OCI-LY7 (cell line): ENCODE data around the gene S100A3. TPM values are rescaled to one million over a fixed set of nuclear protein-coding genes. Genes with fewer than 3 reads are reported as not detected.

Experiments
- BruUV-seq: library from RNA; stranded (reverse); fragments of 400-500 nt; replicated peaks from 2 replicates; lab custom pipeline; 2021; lab: Mats Ljungman, UMichigan
- CTCF ChIA-PET: fragments of 300-600 bp; sonication (Branson Sonifier 250); formaldehyde crosslinking; loops from one replicate; lab custom pipeline; 2022; ENCODE audit warnings: antibody characterized with exemption; ENCODE audit not compliant: unreplicated experiment; lab: Charles Lee
- POLR2A ChIA-PET: fragments of 300-600 bp; sonication (Branson Sonifier 250); formaldehyde crosslinking; loops from one replicate; lab custom pipeline; 2022; ENCODE audit warnings: antibody characterized with exemption; lab: Charles Lee
- DNase-seq: peaks from one replicate; pipeline ENCODE4 v3.0.0-alpha.2; 2015; ENCODE audit warnings: low spot score
- H2AFZ ChIP-seq: fragments of 200-600 bp; sonication (generic), shearing (Covaris generic); 2 replicates; pipeline ENCODE4 v1.6.1; 2014; ENCODE audit warnings: mild to moderate bottlenecking, antibody characterized with exemption, low read length, moderate library complexity
- H3K27ac ChIP-seq: fragments of 200-600 bp; sonication (generic); 2 replicates; pipeline ENCODE4 v1.5.1; 2014; ENCODE audit warnings: mixed run types, low read depth, mild to moderate bottlenecking, moderate library complexity, low read length, inconsistent platforms; ENCODE audit not compliant: poor library complexity, severe bottlenecking
- H3K36me3 ChIP-seq: fragments of 200-600 bp; sonication (generic); 2 replicates; pipeline ENCODE4 v1.6.1; 2014; ENCODE audit warnings: mild to moderate bottlenecking, antibody characterized with exemption, low read length, moderate library complexity, mixed read lengths; ENCODE audit not compliant: insufficient read depth
- H3K4me1 ChIP-seq: fragments of 200-600 bp; sonication (generic); 2 replicates; pipeline ENCODE4 v1.5.1; 2014; ENCODE audit warnings: mild to moderate bottlenecking, low read length; ENCODE audit not compliant: insufficient read depth, poor library complexity, severe bottlenecking
- H3K4me2 ChIP-seq: fragments of 200-600 bp; sonication (generic); 2 replicates; pipeline ENCODE4 v1.6.1; 2014; ENCODE audit warnings: mild to moderate bottlenecking, low read length
- H3K4me3 ChIP-seq: fragments of 200-600 bp; sonication (generic); 2 replicates; pipeline ENCODE4 v1.5.1; 2014; ENCODE audit warnings: mild to moderate bottlenecking, low read depth, low read length; ENCODE audit not compliant: poor library complexity, severe bottlenecking
- H3K79me2 ChIP-seq: fragments of 200-600 bp; sonication (generic); 2 replicates; pipeline ENCODE4 v1.6.1; 2016; ENCODE audit warnings: low read depth, mild to moderate bottlenecking, low read length, moderate library complexity, mixed read lengths; ENCODE audit not compliant: insufficient read depth
- H3K9me2 ChIP-seq: fragments of 200-600 bp; sonication (generic); 2 replicates; pipeline ENCODE4 v1.6.1; 2016; ENCODE audit warnings: mild to moderate bottlenecking, low read length, mixed read lengths; ENCODE audit not compliant: insufficient read depth
- H3K9me3 ChIP-seq: fragments of 200-600 bp; sonication (generic); 2 replicates; pipeline ENCODE4 v1.6.1; 2014; ENCODE audit warnings: mild to moderate bottlenecking, mixed run types, low read length, mixed read lengths
- H4K20me1 ChIP-seq: fragments of 200-600 bp; sonication (generic); 2 replicates; pipeline ENCODE4 v1.6.1; 2014; ENCODE audit warnings: mild to moderate bottlenecking, antibody characterized with exemption, low read length, moderate library complexity, mixed read lengths; ENCODE audit not compliant: insufficient read depth
- CTCF ChIP-seq: fragments of 200-600 bp; sonication (generic); conservative IDR thresholded peaks from 2 replicates; pipeline ENCODE4 v1.5.1; 2014; ENCODE audit warnings: mild to moderate bottlenecking, antibody characterized with exemption, low read length, moderate library complexity, mixed read lengths
- EZH2phosphoT487 ChIP-seq: fragments of 200-600 bp; sonication (generic); IDR thresholded peaks from 2 replicates; pipeline ENCODE4 v1.6.1; 2018; ENCODE audit warnings: low read depth, borderline replicate concordance, mild to moderate bottlenecking, mixed run types, antibody characterized with exemption, low read length, moderate library complexity, mixed read lengths
- intact Hi-C: fragments of 100-400 bp; cut with micrococcal nuclease; formaldehyde crosslinking; loops from one replicate; pipeline ENCODE4 v1.10.0; 2022; ENCODE audit not compliant: unreplicated experiment
- total RNA-seq, 2 experiments: library from RNA; depleted of rRNA in 1 of 2; stranded (reverse); fragments of >200 nt in 1 of 2; shearing (Covaris generic) in 1 of 2; gene quantifications; 2 replicates each; pipeline ENCODE4 v1.2.3, GENCODE V29; 2014 to 2022

The S100A3 gene
- total RNA-seq, 2 experiments from 2014 or later, result not detected

DNA sequence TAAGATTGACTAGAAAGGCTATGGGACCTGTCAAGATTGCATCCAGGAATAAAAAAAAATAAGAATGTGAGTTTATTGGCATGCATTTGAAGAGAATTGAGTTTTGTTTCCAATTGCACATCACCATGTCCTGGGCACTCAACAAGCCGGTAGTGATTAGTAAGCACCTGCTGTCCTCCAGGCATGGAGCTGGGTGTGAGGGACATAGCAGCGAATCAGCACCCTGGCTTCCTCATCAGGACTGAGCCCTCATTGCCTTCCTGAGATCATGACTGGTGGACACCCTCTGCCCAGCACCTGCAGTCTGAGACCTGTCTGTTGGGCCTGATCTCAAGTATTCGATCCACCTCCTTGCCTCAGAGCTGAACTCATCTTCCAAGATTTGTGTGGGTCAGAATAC lies 40.0 kb downstream of the S100A3 start:
- no peak overlapping the region for H3K4me2 ChIP-seq
- no peaks in the 10 kb centered on the region for H3K9me3 ChIP-seq
- no peak overlapping the region for H3K4me3 ChIP-seq
- H2AFZ ChIP-seq, result no peak overlapping the region
- no peak for DNase-seq
- H3K9me2 ChIP-seq, result no peaks in the 10 kb centered on the region
- ChIA-PET CTCF (no interaction called here), POLR2A (interaction anchor here (0.6 kb wide), 1 partner anchor 85 kb away, joined by 3 read pairs; no protein-coding TSS in a partner anchor)
- no peaks in the 10 kb centered on the region for H3K4me1 ChIP-seq
- BruUV-seq, result no TSS peak
- intact Hi-C loops, result no loop called here
- no peaks in the 10 kb centered on the region for H3K79me2 ChIP-seq
- H3K27ac ChIP-seq, result no peak overlapping the region
- no peaks in the 10 kb centered on the region for H3K36me3 ChIP-seq
- H4K20me1 ChIP-seq, result no peaks in the 10 kb centered on the region
- TF ChIP-seq EZH2phosphoT487 (no peak), CTCF (no peak)

DNA sequence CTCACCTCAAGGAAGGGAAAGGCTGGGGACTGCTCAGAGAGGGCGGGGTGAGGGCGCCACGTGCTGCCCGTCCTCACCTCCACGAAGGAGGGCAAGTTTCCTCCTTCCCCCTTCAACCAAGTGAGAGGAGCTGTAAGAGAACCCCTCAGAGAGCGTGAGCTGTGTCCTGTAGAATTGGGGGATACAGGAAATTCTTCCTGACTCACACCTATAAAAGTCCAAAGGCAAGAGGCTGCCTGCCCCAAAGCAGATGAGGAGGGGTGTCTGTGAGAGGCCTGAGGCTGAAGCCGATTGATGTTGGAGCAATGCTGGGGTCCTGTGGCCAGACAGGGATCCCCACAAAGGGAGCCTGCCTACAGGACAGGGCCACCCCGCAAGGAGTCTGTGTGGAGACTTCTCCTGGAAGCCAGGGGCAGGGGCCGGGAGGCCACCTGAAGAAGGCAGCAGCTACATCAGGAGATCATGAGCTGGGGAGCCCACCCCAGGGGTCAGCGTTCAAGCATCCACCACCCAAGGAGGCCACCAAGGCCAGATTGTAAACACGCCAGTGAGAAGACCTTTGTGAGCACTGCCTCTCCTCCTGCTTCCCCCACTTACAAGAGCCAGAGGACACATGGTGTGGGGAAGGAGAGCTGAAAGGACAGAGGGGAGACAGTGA lies 41.0 kb downstream of the S100A3 start:
- Histone ChIP-seq H4K20me1 (no peaks in the 10 kb centered on the region), H3K9me2 (no peaks in the 10 kb centered on the region), H3K4me3 (no peak overlapping the region), H3K27ac (no peak overlapping the region), H2AFZ (no peak overlapping the region), H3K79me2 (no peaks in the 10 kb centered on the region), H3K4me2 (no peak overlapping the region), H3K9me3 (no peaks in the 10 kb centered on the region), H3K4me1 (no peaks in the 10 kb centered on the region), H3K36me3 (no peaks in the 10 kb centered on the region)
- ChIA-PET POLR2A (interaction anchor here (1.1 kb wide), 1 partner anchor 64 kb away, joined by 3 read pairs; no protein-coding TSS in a partner anchor), CTCF (no interaction called here)
- BruUV-seq, result no TSS peak
- DNase-seq, result no peak
- TF ChIP-seq CTCF (no peak), EZH2phosphoT487 (no peak)
- intact Hi-C loops, result no loop called here

GRCh38 chr1:153506831-153507413 lies 42.1 kb downstream of the S100A3 start:
- no peaks in the 10 kb centered on the region for H4K20me1 ChIP-seq
- no peaks in the 10 kb centered on the region for H3K4me1 ChIP-seq
- H2AFZ ChIP-seq, result no peak overlapping the region
- H3K9me3 ChIP-seq, result no peaks in the 10 kb centered on the region
- POLR2A ChIA-PET, result no interaction called here
- H3K9me2 ChIP-seq, result no peaks in the 10 kb centered on the region
- no peak overlapping the region for H3K4me3 ChIP-seq
- BruUV-seq, result no TSS peak
- intact Hi-C loops, result no loop called here
- TF ChIP-seq EZH2phosphoT487, result no peak
- TF ChIP-seq CTCF, result no peak
- no peak overlapping the region for H3K4me2 ChIP-seq
- no peaks in the 10 kb centered on the region for H3K36me3 ChIP-seq
- no peaks in the 10 kb centered on the region for H3K79me2 ChIP-seq
- CTCF ChIA-PET, result no interaction called here
- no peak overlapping the region for H3K27ac ChIP-seq
- no peak for DNase-seq
